Kidney (tissue), 14 donors: Measurements from ENCODE around the gene PRDM16. TPM values are rescaled to one million over a fixed set of nuclear protein-coding genes. Genes with fewer than 3 reads are reported as not detected.

Experiments
- DNase-seq, 5 donors: peaks; one replicate each; pipeline ENCODE4 v3.0.0-alpha.2; 2013 to 2020
- FAIRE-seq: peaks from 2 replicates; lab custom pipeline; 2012; peaks lifted over from hg19 to GRCh38; lab: Jason Lieb, UNC
- H3K27ac ChIP-seq, 2 donors: one replicate each; pipeline ENCODE4 v1.7.0; 2013; ENCODE audit warnings: low read depth in 2 of 2, low read length in 2 of 2, inconsistent platforms in 1 of 2
- H3K27me3 ChIP-seq: one replicate; pipeline ENCODE4 v1.7.1; 2013; ENCODE audit warnings: low read length, inconsistent platforms; ENCODE audit not compliant: control insufficient read depth, insufficient read depth
- H3K36me3 ChIP-seq, 3 donors: one replicate each; pipeline versions ENCODE4 v1.7.0 to v1.7.1; 2013; ENCODE audit warnings: low read length in 3 of 3, control low read depth in 1 of 3, inconsistent platforms in 1 of 3; ENCODE audit not compliant: insufficient read depth in 3 of 3, control insufficient read depth in 2 of 3
- H3K4me1 ChIP-seq, 3 donors: one replicate each; pipeline versions ENCODE4 v1.7.0 to v1.7.1; 2013; ENCODE audit warnings: low read length in 3 of 3, inconsistent platforms in 1 of 3, low read depth in 1 of 3; ENCODE audit not compliant: control insufficient read depth in 2 of 3, insufficient read depth in 2 of 3
- H3K4me3 ChIP-seq, 3 donors: one replicate each; pipeline versions ENCODE4 v1.7.0 to v1.8.1; 2013; ENCODE audit warnings: low read length in 3 of 3, control low read depth in 1 of 3, inconsistent platforms in 1 of 3
- H3K9ac ChIP-seq, 3 donors: one replicate each; pipeline versions ENCODE4 v1.7.0 to v1.7.1; 2013; ENCODE audit warnings: low read length in 3 of 3, control low read depth in 1 of 3, inconsistent platforms in 1 of 3
- H3K9me3 ChIP-seq, 3 donors: one replicate each; pipeline versions ENCODE4 v1.7.0 to v1.7.1; 2013; ENCODE audit warnings: low read length in 3 of 3, control low read depth in 1 of 3, inconsistent platforms in 1 of 3; ENCODE audit not compliant: control insufficient read depth in 2 of 3, insufficient read depth in 1 of 3
- CTCF ChIP-seq: IDR thresholded peaks from 3 replicates; pipeline ENCODE4 v1.5.1; 2012; ENCODE audit warnings: mild to moderate bottlenecking, moderate library complexity, borderline replicate concordance; ENCODE audit not compliant: insufficient read depth; ENCODE audit errors: extremely low read depth
- intact Hi-C: fragments of 100-400 bp; cut with DNase I; formaldehyde crosslinking; loops from one replicate; pipeline ENCODE4 v1.11.1; 2022
- polyA plus RNA-seq: library from polyadenylated mRNA; stranded (reverse); fragments of 350-450 nt; fragmentation: Illumina TruSeq; extraction: RNeasy Lipid Tissue Mini Kit (QIAGEN cat#74804); gene quantifications from one replicate; pipeline ENCODE4 v1.2.3, GENCODE V29; 2014; ENCODE audit warnings: low read depth, low replicate concordance; ENCODE audit not compliant: insufficient read depth
- total RNA-seq: library from RNA; stranded (reverse); fragmentation: NEBNext Ultra II Directional; extraction: Animal tissue kit (Norgen Biotek cat#: 25700); gene quantifications from one replicate; pipeline ENCODE4 v1.2.1, GENCODE V29; 2021
- donor health status: control.
- donor health status: control.
- donor health status: control.
- donor health status: control.
- donor health status: control.
- donor health status: DM: yes; HTN: yes; CAD: no.
- donor health status: Normal renal cell carcinoma (clear cell type).

The PRDM16 gene
- total and polyA plus RNA-seq, 2 donors from 2014 or later: 3.0 to 21.9 TPM

- Histone ChIP-seq H3K36me3 (peaks cover 0 to 3% (median 0%) of the 10 kb centered on the region in 3 donors), H3K4me3 (no peak overlapping the region), H3K9me3 (peaks cover 0 to 5% (median 0%) of the 10 kb centered on the region in 3 donors), H3K4me1 (no peaks in the 10 kb centered on the region), H3K27ac (no peak overlapping the region), H3K9ac (no peak overlapping the region), H3K27me3 (no peaks in the 10 kb centered on the region)
- intact Hi-C loops: no loop called here
- DNase-seq (peak in 2 of 5 donors; percentile 20 to 48), FAIRE-seq (no peak)
- TF ChIP-seq CTCF: no peak
Observed at GRCh38 chr1:3022976-3023375, 46.0 kb upstream of the PRDM16 start.

- H3K4me1 ChIP-seq: no peaks in the 10 kb centered on the region
- H3K9me3 ChIP-seq: peaks cover 0 to 5% (median 0%) of the 10 kb centered on the region in 3 donors
- no peak for TF ChIP-seq CTCF
- H3K36me3 ChIP-seq: peaks cover 0 to 3% (median 0%) of the 10 kb centered on the region in 3 donors
- FAIRE-seq: no peak
- intact Hi-C loops: no loop called here
- H3K27me3 ChIP-seq: no peaks in the 10 kb centered on the region
- no peak overlapping the region for H3K27ac ChIP-seq
- H3K4me3 ChIP-seq: no peak overlapping the region
- peak in 1 of 5 donors; percentile 13 for DNase-seq
- H3K9ac ChIP-seq: no peak overlapping the region
Observed at GRCh38 chr1:3024019-3024418, 45.0 kb upstream of the PRDM16 start.

- Histone ChIP-seq H3K4me1 (no peaks in the 10 kb centered on the region), H3K27ac (no peak overlapping the region), H3K9ac (no peak overlapping the region), H3K9me3 (peaks cover 0 to 5% (median 0%) of the 10 kb centered on the region in 3 donors), H3K27me3 (no peaks in the 10 kb centered on the region), H3K36me3 (peaks cover 0 to 3% (median 0%) of the 10 kb centered on the region in 3 donors), H3K4me3 (no peak overlapping the region)
- FAIRE-seq: no peak
- TF ChIP-seq CTCF: no peak
- intact Hi-C loops: no loop called here
- DNase-seq: no peak
Observed at GRCh38 chr1:3024588-3024987, 44.4 kb upstream of the PRDM16 start.

GRCh38 chr1:3026124-3026523, 42.9 kb upstream of the PRDM16 start:
- peaks cover 0 to 5% (median 0%) of the 10 kb centered on the region in 3 donors for H3K9me3 ChIP-seq
- H3K9ac ChIP-seq: no peak overlapping the region
- no peaks in the 10 kb centered on the region for H3K4me1 ChIP-seq
- DNase-seq (no peak), FAIRE-seq (no peak)
- no peaks in the 10 kb centered on the region for H3K27me3 ChIP-seq
- intact Hi-C loops: no loop called here
- peak overlapping the region in 1 of 3 donors; percentile 8 for H3K4me3 ChIP-seq
- H3K36me3 ChIP-seq: peaks cover 0 to 3% (median 0%) of the 10 kb centered on the region in 3 donors
- no peak for TF ChIP-seq CTCF
- no peak overlapping the region for H3K27ac ChIP-seq
